Inferior parietal cortex (tissue), 1 donor: ENCODE results near the gene PDE9A.
"Not testable (repeated sequence)": the region's sequence is repeated elsewhere in the genome, so short reads cannot be mapped to it uniquely, and the experiment has no call there.

ENCODE experiments used
- DNase-seq: peaks from one replicate; pipeline ENCODE4 v3.0.0-alpha.2; 2016; ENCODE audit errors: extremely low spot score

The PDE9A gene

DNA sequence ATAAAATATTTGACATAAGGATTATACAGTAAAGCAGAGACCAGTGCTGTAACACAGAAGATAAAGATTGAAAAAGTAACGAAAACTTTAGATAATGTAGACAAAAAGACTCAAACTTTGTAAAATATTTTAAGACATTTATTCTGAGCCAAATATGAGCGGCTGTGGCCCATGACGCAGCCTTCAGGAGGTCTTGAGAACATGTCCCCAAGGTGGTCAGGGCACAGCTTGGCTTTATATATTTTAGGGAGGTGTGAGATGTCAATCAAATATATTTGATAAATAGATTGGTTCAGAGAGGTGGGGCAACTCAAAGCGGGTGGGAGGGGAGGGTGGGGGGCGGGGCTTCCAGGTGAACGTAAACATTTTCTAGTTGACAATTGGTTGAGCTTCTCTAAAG lies 144.7 kb downstream of the PDE9A start:
- no peak for DNase-seq

DNA sequence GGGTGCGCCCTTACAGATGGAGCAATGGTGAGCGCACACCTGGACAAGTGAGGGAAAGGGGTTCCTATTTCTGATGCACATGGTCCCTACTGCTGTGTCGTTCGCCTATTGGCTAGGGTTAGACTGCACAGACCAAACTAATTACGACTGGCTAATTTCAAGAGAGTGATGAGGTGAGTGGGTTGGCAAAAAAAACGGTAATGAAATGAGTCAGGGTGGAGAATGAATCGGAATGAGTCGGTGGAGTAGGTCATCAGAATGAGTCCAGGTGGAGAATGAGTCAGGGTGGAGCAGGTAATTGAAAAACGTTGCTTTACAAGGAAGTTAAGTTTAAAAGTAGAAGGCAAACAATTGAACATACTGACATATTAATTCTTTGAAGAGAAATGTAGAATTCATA lies 146.1 kb downstream of the PDE9A start:
- no peak for DNase-seq

DNA sequence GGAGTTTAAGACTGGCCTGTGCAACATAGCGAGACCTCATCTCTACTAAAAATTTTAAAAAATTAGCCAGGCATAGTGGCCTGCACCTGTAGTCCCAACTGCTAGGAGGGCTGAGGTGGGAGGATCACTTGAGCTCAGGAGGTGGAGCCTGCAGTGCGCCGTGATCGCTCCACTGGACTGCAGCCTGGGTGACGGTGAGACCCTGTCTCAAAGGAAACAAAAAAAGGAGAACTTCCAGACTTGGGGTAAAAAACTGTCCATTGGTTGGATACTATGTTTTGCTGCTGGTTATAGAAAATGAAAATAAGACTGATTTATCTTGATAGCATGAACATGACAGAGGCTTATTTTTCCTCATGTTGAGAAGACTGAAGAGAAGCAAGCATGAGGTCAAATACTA lies 146.5 kb downstream of the PDE9A start:
- no peak for DNase-seq

DNA sequence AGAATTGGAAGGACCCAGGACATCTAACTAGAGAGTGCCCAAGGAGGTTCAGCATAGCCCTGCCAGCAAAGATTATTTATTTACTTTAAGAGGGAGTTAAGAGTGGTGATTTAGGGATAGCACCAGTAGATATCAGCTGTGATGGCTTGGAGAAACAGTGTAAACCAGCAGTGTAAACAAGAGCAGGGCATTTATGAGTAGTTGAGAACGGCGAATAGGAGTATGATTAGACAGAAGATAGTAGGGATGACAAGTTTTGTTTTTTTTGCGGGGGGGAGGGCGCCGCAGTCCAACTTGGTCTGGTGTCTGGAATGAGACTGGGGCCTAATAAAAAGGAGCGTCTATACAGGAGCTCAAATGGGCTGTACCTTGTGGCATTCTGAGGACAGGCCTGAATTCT lies 148.2 kb downstream of the PDE9A start:
- not testable (repeated sequence) for DNase-seq

DNA sequence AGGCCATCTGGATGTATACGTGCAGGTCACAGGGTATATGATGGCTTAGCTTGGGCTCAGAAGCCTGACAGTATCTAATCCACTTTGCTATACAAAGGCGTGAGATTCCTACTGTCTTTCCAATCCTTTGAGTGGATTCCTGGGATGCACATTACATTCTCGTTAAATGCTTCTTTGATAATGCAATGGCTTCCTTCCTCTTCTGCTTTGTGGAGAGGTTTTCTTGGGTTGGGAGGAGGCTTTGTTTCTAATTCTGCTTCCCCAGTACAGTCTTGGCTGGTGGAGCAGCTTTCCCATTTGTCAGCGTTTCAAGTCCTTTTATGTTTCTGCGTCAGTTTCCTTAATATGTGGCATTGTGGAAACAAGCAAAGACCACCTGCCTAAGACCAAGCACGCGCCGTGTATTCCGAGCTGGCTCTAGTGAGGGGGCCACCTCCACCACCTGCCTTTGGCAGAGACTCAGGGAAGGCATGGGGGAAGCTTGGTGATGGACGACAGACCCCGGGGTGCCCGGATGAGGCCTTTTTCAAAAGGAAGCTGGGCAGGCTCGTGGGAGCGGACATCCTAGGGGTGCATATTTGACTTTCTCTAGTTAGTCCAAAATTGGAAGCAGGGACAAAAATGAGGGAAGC lies 153.2 kb downstream of the PDE9A start:
- no peak for DNase-seq

DNA sequence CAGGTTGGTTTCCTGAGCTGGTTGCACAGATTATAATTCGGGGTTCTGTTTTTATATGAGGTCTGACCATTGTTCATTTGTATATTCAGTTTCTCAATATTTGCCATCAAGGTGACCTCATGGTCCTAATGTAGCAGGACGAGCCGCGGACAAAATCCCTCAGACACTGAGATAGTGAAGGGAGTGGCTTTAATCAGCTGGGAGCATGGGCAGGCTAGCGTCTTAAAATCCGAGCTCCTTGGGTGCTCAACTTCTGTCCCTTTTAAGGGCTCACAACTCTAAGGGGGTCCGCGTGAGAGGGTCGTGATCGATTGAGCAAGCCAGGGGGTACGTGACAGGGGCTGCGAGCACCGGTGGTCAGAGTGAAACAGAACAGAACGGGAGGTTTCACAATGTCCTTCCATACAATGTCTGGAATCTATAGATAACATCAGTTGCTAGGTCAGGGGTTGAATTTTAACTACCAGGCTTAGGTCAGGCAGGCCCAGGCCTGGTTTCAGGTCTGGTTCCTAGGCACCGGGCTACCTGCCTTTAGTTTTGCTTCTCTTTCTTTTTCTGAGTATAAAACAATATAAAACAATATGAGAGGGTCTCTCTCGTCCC lies 154.0 kb downstream of the PDE9A start:
- not testable (repeated sequence) for DNase-seq

DNA sequence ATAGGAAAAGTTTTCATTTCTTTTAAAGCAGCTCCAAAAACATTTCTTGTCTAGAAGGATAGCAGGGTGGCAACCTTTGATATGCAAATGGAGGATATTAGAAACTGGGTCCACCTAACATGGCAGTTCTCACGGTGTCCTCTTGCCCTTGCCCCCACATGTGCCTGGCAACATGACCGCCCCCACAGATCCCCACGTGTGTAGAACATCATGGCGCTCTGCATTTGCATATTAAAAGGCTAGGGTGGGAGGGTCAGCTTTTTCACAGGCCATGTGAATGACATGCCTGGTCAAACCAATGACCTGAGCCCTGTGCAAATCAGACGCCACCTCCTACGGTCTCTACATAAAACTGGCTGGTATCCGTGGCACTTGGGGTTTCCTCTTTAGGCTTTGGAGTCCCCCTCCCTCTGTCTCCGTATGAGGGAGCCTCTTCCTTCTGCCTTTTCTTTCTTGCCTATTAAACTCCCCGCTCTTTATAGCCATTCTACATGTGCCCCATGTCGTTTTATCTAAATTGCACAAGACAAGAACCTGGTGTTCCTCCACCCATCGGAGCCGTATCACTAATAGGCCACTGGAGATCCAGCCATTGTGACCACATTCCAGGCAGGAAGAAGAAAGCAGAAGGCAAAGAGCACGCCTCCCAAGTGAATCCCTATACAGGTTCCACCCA lies 154.7 kb downstream of the PDE9A start:
- no peak for DNase-seq

DNA sequence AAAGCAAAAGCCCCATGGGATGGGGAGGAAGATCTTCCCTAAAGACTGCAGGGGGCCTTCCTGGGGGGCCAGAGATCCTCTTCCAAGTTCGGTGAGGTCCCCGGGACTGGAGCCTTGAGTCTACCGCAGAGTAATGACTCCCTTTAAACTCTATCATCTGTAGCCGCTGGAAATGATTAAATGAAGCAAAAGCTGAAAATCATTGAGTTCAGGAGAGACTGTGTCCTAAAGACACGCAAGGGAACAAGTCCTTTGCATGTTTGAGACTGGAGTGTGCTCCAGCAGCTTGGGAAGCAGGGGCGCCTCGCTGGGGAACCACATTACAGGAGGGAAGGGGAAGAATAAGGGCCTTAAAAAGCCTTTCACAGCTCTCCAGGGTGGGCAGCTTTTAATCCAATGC lies 155.8 kb downstream of the PDE9A start:
- DNase-seq, result no peak

DNA sequence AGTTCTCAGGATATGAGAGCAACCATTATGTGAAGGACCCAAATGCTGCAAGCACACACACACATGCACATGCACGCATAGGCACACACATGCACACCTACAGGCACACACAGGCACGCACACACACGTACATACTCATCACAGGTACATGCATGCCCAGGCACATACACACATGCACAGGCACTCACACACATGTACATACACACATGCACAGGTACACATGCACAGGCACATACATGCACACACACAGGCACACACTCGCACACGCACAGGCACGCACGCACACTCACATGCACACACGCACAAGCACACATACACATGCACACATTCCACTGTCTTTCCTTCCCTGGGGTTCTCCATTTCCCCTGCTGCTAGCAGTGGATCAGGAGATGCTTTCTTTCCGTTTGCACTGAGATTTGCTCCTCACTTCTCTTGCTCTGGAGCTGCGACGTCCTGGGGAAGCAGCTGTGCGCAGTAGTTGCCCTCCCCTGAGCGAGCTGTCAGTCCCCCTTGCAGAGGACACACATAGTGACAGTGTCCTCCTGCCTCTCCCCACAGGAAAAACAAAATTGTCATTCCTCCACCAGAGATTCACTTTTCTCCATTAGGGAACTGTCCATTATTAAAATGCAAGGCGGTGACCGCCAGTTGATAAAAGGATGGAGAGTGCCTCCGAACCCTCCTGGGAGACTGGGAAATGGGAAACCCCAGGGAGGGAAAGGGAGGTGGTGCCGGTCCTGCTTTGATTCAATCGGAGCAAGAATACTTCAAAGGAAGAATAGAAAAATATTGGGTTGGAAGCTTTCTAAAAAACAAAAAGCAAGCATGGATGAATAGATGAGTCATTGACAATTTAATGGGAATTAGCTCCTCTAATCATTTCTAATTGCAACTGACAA lies 156.4 kb downstream of the PDE9A start:
- no peak for DNase-seq

DNA sequence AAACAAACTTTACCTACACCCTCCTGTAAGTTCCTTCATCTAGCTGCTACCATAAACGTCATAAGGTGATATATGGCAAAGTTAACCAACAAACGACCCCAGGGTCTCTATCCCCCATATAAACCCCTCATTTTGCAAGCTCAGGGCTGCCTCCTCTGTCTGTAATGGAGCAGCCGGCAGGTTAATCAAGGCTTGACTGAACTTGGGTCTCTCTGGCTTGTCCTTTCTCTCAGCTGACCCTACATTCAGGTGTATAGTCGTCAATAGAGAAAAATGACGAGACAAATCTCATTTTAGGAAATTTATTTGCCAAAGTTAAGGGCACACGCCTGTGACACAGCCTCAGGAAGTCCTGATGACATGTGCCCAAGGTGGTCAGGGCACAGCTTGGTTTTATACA lies 158.5 kb downstream of the PDE9A start:
- DNase-seq, result no peak

DNA sequence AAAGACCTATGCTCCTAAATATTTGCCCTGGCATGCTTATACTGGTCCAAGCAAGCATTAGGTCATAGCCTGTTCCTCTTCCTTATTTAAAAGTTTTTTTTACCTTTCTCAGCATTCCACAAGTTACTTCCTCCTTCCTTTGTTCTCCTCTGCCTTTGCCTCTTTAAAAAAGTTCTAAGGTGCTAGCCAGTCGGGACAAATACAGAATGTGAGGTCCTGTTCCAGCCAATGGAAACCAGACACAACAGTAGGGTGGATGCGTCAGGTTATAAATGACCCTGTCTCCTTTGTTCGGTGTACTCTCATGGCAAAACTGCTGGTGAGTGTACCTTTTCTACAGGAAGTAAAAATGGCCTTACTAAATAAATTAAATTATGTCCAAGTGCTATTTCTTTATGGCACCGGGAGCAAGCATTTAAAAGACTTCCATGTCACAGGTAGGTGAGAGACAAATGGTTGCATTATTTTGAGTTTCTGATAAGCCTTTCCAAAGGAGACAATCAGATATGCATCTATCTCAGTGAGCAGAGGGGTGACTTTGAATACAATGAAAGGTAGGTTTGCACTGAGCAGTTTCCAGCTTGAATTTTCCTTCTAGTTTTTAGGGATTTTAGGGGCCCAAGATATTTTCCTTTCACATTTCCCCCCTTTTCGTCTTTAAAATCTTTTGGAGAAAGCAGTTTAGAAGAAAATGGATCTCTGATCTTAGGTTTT lies 159.3 kb downstream of the PDE9A start:
- DNase-seq, result not testable (repeated sequence)

DNA sequence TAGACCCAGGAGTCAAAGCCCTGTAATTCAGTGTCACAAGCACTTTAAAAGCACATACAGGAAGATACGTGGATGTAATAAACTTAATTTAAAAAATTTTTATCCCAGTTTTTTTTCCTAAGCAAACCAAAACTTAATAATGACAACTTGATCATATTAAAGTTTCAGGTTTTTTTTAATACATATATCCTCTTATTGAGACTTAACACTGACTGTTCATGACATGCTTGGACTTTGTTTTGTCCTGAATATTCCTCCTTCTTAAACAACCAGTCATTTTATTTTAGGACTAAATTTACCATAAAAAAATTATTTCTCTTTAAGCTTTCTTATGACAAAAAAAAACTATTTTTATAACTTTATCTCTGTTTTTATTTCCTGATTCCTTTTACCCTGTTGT lies 161.8 kb downstream of the PDE9A start:
- DNase-seq, result no peak

DNA sequence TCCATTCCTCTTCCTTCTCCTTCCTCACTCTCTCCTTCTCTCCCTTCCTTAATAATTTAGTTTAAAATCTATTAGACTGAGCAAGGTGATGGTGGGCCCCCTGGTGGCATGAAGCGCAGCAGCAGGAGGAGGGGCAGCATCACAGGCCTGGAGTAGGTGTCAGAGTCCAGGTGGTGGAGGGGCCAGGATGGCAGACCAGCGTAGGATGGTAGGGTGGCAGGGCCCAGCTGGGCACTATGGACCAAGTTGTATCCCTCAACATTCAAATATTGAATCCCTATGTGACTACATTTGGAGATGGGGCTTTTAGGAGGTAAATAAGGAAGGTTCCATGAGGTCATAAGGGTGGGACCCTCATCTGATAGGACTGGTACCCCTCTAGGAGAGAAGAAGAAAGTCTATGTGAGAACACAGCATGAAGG lies 164.9 kb downstream of the PDE9A start:
- DNase-seq, result peak; percentile 14

DNA sequence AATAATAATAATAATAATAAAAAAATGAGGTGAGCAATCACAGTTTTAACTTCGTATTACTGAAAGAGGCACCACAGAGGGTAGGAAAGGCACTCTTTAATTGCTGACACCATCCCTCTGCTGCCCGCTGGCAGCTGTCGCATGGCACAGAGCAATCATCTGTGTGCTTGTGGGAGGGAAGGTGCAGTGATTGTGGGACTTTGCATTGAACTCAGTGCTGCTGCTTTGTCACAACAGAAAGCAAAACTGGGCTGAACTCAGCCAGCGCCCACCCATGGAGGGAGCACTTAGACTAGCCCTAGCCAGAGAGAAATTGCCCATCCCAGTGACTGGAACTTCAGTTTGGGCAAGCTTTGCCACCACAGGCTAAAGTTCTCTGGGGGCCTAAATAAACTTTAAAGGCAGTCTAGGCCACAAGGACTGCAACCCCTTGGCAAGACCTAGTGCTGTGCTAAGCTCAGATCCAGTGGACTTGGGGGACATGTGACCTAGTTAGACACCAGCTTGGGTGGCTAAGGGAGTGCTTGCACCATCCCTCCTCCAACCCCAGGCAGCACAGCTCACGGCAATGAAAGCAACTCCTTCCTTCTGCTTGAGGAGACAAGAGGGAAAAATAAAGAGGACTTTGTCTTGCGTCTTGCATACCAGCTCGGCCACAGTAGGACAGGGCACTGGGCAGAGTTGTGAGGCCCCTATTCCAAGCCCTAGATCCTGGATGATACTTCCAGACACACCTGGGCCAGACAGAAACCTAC lies 166.6 kb downstream of the PDE9A start:
- no peak for DNase-seq

DNA sequence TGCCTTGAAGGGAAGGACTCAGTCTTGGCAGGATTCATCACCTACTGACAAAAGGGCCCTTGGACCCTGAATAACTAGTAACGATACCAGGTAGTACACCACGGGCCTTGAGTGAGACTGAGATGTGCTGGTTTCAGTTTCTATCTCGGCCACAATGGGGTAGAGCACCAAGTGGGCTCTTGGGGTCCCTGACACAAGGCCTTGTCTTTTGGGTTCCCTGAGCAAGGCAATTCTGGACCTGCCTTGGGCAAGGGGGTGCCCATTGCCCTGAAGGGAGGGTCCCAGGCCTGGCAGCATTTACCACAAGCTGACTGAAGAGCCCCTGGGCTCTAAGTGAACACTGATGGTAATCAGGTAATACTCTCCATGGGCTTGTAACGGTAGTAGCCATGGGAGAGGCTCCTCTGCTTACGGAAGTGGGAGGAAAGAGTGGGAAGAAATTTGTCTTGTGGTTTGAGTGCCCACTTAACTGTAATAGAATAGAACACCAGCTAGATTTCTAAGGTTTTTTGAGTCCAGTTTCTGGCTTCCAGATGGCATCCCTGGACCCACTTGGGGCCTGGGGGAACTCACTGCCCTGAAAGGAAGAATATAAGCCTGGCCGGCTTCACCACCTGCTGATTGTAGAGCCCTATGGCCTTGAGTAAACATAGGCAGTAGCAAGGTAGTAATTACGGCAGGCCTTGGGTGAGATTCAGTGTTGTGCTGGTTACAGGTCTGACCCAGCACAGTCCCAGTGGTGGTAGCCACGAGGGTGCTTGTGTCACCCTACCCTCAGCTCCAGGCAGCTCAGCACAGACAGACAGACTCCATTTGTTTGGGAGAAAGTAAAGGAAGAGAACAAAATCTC lies 167.4 kb downstream of the PDE9A start:
- DNase-seq, result no peak
